NCI-H510A (cell line): Measurements from ENCODE around the gene CHD9.
A peak's percentile ranks its signal among the peaks of the same experiment; 100 is the strongest.

Source experiments
- DNase-seq: peaks from one replicate; lab custom pipeline; 2025; lab: John Stamatoyannopoulos, UW

CHD9 gene

DNA sequence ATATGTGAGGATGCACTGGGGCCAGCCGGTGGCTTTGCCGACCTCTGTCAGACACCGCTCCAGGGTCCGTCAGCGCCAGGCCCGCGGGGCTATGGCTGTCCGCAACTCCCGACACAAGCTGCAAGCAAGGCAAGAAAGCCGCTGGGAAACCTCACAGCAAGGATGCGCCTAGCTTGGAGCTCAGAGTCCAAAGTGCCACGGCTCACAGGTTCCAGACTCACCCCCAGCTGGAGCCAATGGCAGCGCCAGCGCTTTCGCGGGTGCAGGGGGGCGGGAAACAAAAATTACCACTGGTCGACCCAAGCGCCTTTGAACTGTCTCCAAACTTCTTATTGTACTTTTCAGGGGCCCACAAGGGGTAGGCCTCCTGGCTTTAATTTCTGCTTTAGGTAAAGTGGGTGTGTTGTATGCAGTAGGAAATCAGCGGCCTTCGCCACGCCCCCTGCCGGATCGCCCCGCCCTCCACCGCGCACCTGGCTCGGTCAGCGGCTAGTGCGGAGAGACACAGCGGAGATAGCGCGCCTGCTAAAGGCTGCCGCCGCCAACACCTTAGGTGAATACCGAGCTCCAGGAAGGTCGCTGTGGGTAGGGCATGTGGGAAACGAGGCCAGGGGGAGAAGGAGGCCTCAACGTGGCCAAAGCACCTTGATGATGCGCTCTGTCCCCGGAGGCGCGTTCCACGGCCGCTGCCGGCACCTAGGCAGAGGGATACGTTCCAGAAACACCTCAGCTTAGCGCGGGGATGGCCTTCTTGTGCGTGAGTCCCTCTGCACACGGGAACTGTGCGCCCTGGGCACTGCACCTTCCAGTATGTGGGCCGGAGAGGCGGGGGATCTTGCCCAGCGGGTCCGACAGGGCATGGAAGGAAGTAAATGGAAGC, 318.4 kb downstream of the CHD9 start:
- DNase-seq, result peak; percentile 82

DNA sequence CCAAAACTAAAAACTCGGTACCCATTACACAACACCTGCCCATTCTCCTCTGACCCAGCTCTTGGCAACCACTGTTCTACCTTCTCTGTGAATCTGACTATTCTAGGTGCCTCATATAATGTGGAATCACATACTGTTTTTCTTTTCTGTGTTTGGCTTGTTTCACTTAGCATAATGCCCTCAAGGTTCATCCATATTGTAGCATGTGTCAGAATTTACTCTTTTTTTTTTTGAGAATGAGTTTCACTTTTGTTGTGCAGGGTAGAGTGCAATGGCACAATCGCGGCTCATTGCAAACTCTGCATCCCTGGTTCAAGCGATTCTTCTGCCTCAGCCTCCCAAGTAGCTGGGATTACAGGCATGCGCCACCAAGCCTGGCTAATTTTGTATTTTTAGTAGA, 320.0 kb downstream of the CHD9 start:
- no peak for DNase-seq

DNA sequence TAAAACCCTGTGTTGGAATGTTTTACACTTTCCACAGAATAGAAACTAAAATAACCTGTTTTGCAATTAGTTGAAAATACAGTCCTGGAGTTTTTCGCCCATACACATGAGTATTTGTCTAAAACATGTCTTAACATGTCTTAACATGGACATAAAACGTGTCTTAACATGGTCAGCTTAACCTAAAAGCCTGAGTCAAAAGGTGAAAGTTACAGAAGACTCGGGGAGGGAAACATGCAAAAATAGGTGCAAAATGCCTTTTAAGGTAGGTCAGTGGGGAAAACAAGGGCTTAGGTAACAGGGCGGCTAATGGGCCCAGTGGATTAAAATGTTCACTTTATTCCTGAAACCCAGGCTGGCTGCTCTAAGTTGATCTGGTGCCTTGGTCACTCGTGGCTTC, 323.3 kb downstream of the CHD9 start:
- no peak for DNase-seq
